GM12892 (cell line): ENCODE data around the gene PCSK6.
"Not testable (repeated sequence)": the region's sequence is repeated elsewhere in the genome, so short reads cannot be mapped to it uniquely, and the experiment has no call there.

Experiments used
- DNase-seq: peaks from one replicate; pipeline ENCODE4 v3.0.0; 2011; ENCODE audit not compliant: insufficient read length
- FAIRE-seq: peaks from 2 replicates; lab custom pipeline; 2011; peaks lifted over from hg19 to GRCh38; lab: Jason Lieb, UNC
- POLR2A ChIP-seq: IDR thresholded peaks from 2 replicates; pipeline ENCODE4 v1.6.1; 2011; ENCODE audit warnings: low read depth, low read length, control low read depth
- POLR2AphosphoS5 ChIP-seq: IDR thresholded peaks from 2 replicates; pipeline ENCODE4 v1.6.1; 2011; ENCODE audit warnings: low read depth, low read length, control low read depth
- TAF1 ChIP-seq: IDR thresholded peaks from 2 replicates; pipeline ENCODE4 v1.6.1; 2011; ENCODE audit warnings: low read depth, mild to moderate bottlenecking, control low read depth, low read length, borderline replicate concordance

The PCSK6 gene

GRCh38 chr15:101368086-101368780 lies 121.3 kb downstream of the PCSK6 start:
- no peak for TF ChIP-seq TAF1
- no peak for TF ChIP-seq POLR2AphosphoS5
- no peak for TF ChIP-seq POLR2A
- FAIRE-seq (no peak), DNase-seq (no peak)

- no peak for FAIRE-seq
- DNase-seq: no peak
- TF ChIP-seq POLR2A: no peak
- TF ChIP-seq TAF1: no peak
- no peak for TF ChIP-seq POLR2AphosphoS5
These were observed 122.7 kb downstream of the PCSK6 start for GRCh38 chr15:101366853-101367252.

GRCh38 chr15:101362986-101363566 lies 126.4 kb downstream of the PCSK6 start:
- TF ChIP-seq POLR2A: no peak
- no peak for TF ChIP-seq TAF1
- TF ChIP-seq POLR2AphosphoS5: no peak
- FAIRE-seq (no peak), DNase-seq (no peak)

GRCh38 chr15:101362359-101362758 lies 127.1 kb downstream of the PCSK6 start:
- FAIRE-seq (no peak), DNase-seq (no peak)
- TF ChIP-seq POLR2A (no peak), POLR2AphosphoS5 (no peak), TAF1 (no peak)

GRCh38 chr15:101361418-101361817 lies 128.1 kb downstream of the PCSK6 start:
- TF ChIP-seq TAF1: no peak
- TF ChIP-seq POLR2A: no peak
- no peak for TF ChIP-seq POLR2AphosphoS5
- no peak for DNase-seq
- no peak for FAIRE-seq

- TF ChIP-seq TAF1 (no peak), POLR2AphosphoS5 (no peak), POLR2A (no peak)
- no peak for DNase-seq
- no peak for FAIRE-seq
These were observed 130.1 kb downstream of the PCSK6 start for GRCh38 chr15:101359365-101359947.

GRCh38 chr15:101358895-101359294 lies 130.6 kb downstream of the PCSK6 start:
- TF ChIP-seq POLR2AphosphoS5: no peak
- TF ChIP-seq TAF1: no peak
- no peak for TF ChIP-seq POLR2A
- FAIRE-seq (no peak), DNase-seq (no peak)

GRCh38 chr15:101357885-101358284 lies 131.6 kb downstream of the PCSK6 start:
- FAIRE-seq: no peak
- DNase-seq: no peak
- no peak for TF ChIP-seq TAF1
- TF ChIP-seq POLR2A: no peak
- TF ChIP-seq POLR2AphosphoS5: no peak

GRCh38 chr15:101357333-101357732 lies 132.2 kb downstream of the PCSK6 start:
- FAIRE-seq: no peak
- no peak for TF ChIP-seq POLR2AphosphoS5
- TF ChIP-seq POLR2A: no peak
- TF ChIP-seq TAF1: no peak

GRCh38 chr15:101356512-101357172 lies 132.9 kb downstream of the PCSK6 start:
- DNase-seq, FAIRE-seq: not testable (repeated sequence)

More at GRCh38 chr15:101357333-101357732, 132.2 kb downstream of the PCSK6 start:
- DNase-seq: no peak

GRCh38 chr15:101355678-101356464 lies 133.6 kb downstream of the PCSK6 start:
- DNase-seq: no peak
- no peak for FAIRE-seq
- no peak for TF ChIP-seq POLR2AphosphoS5
- no peak for TF ChIP-seq POLR2A
- no peak for TF ChIP-seq TAF1
